Kidney epithelial cell (primary cell): Measurements from ENCODE around the gene TNNT1. TPM values are rescaled to one million over a fixed set of nuclear protein-coding genes. Genes with fewer than 3 reads are reported as not detected.
"Not testable (repeated sequence)": the region's sequence is repeated elsewhere in the genome, so short reads cannot be mapped to it uniquely, and the experiment has no call there.

Experiments used
- DNase-seq: peaks from one replicate; pipeline ENCODE4 v3.0.0-alpha.2; 2010; ENCODE audit warnings: low read depth
- H3K27me3 ChIP-seq: 2 replicates; pipeline ENCODE4 v1.6.0; 2011; ENCODE audit warnings: low read length; ENCODE audit not compliant: control insufficient read depth, insufficient read depth
- H3K36me3 ChIP-seq: 2 replicates; pipeline ENCODE4 v1.5.1; 2011; ENCODE audit warnings: low read length; ENCODE audit not compliant: control insufficient read depth, insufficient read depth
- H3K4me3 ChIP-seq: 2 replicates; pipeline ENCODE4 v1.5.1; 2011; ENCODE audit warnings: low read depth, mild to moderate bottlenecking, control low read depth, low read length
- CTCF ChIP-seq: IDR thresholded peaks from 2 replicates; pipeline ENCODE4 v1.5.1; 2011; ENCODE audit warnings: mild to moderate bottlenecking, moderate library complexity, low read length, control low read depth, inconsistent platforms; ENCODE audit not compliant: insufficient read depth, poor library complexity, severe bottlenecking
- total RNA-seq: library from RNA; depleted of rRNA; stranded (reverse); fragments of >200 nt; gene quantifications from 2 replicates; pipeline ENCODE4 v1.2.3, GENCODE V29; 2015

The TNNT1 gene
- total RNA-seq, 1 donor from 2014 or later: 7.1 TPM

GRCh38 chr19:55112246-55112776 is 36.7 kb downstream of the TNNT1 start:
- TF ChIP-seq CTCF: no peak
- no peak for DNase-seq
- Histone ChIP-seq H3K27me3 (no peaks in the 10 kb centered on the region), H3K4me3 (no peak overlapping the region), H3K36me3 (peaks cover 2% of the 10 kb centered on the region)

GRCh38 chr19:55111238-55111831 is 37.7 kb downstream of the TNNT1 start:
- no peak for DNase-seq
- Histone ChIP-seq H3K27me3 (no peaks in the 10 kb centered on the region), H3K36me3 (peaks cover 2% of the 10 kb centered on the region), H3K4me3 (no peak overlapping the region)
- no peak for TF ChIP-seq CTCF

GRCh38 chr19:55109527-55110291 is 39.3 kb downstream of the TNNT1 start:
- Histone ChIP-seq H3K27me3 (no peaks in the 10 kb centered on the region), H3K4me3 (no peak overlapping the region), H3K36me3 (peaks cover 2% of the 10 kb centered on the region)
- no peak for TF ChIP-seq CTCF
- DNase-seq: no peak

- not testable (repeated sequence) for H3K27me3 ChIP-seq, H3K36me3 ChIP-seq, H3K4me3 ChIP-seq, DNase-seq
Measured at GRCh38 chr19:55107252-55107651, 41.8 kb downstream of the TNNT1 start.

GRCh38 chr19:55106591-55106990 is 42.4 kb downstream of the TNNT1 start:
- Histone ChIP-seq H3K36me3 (peaks cover 4% of the 10 kb centered on the region), H3K4me3 (no peak overlapping the region), H3K27me3 (no peaks in the 10 kb centered on the region)
- DNase-seq: no peak
- TF ChIP-seq CTCF: no peak

- H3K36me3 ChIP-seq: peaks cover 2% of the 10 kb centered on the region
- TF ChIP-seq CTCF: no peak
- no peak for DNase-seq
- H3K4me3 ChIP-seq: no peak overlapping the region
- no peaks in the 10 kb centered on the region for H3K27me3 ChIP-seq
Measured at GRCh38 chr19:55105237-55105636, 43.8 kb downstream of the TNNT1 start.
